GM21717 (cell line): Measurements from ENCODE around the gene N4BP2L2.

Experiments used
- ATAC-seq: cut with Tn5 transposase; IDR thresholded peaks from one replicate; pipeline ENCODE4 v1.9.1; 2021; ENCODE audit warnings: mild to moderate bottlenecking, moderate library complexity; ENCODE audit not compliant: unreplicated experiment

N4BP2L2 gene

DNA sequence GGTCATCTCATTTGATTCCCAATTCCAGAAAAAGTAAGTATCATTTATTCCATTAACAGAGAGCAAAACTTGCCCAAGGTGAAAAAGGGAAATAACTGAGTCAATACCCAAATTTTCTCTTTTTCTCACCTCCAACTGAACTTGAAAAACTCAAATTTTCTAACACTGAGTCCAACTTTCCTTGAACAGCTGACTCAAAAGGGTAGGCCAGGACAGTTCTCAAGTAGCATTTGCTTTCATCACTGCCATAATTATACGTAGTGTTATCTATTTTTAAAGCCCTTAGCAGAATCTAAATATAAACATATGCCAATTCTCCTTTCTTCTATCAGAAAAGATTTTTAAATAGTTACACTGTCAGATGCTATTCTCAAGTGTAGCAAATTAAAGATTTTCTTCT is 3.5 kb downstream of the N4BP2L2 start:
- ATAC-seq: no peak

- ATAC-seq: no peak
These were observed 7.7 kb downstream of the N4BP2L2 start for GRCh38 chr13:32530841-32531253.

DNA sequence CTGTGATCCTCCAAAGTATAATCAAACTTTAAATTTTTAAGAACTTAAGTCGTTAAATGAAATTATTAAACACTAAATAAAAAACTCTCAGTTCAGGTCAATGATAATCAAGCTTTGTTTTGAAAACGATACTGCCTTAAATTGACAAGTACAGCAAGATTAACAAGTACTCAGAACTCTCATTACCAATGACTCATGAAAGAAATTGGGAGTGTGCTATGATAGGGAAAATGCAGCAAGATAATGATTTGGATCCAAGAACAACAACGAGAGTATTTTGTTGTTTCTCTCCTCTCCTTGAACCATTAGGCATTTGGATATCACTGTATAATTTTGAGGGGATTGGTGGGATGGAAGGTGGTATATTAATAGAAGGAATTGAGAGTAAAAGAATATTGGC is 10.2 kb downstream of the N4BP2L2 start:
- no peak for ATAC-seq

DNA sequence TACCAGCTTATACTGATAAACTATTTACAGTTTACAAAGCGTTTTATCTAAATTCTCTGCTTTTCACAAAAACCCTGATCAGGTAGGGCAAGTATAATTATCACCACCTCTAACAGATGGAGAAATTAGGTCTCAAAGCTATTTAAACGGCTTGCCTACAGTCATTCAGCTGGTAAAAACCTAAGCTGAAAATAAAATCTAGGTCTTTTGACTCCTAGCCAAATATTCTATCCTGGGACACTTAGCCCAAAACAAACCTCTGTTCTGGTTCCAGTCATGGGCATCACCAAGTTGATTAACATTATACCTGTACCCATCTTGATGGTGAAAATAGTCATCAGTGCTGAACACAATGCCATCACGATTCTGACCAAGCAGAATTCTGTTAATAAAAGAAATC is 11.4 kb downstream of the N4BP2L2 start:
- ATAC-seq: no peak

DNA sequence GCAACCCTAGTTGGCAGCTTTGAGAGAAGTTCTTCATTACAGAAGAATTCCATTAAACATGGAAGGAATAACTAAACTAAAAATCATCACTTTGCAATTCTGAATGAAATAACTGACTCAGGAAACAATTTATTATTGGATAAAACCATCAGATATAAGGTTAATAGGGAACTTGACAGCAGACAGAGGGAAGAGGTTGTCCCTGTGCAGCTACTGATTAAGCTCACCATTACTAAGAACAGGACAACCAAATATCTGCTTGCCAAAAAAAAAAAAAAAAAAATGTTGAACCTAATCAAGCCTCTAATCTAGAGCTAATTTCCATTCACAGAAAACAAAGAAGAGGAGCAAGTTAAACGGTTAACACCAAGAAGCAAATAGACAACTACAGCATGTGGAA is 12.8 kb downstream of the N4BP2L2 start:
- no peak for ATAC-seq

GRCh38 chr13:32515246-32515645 is 23.3 kb downstream of the N4BP2L2 start:
- no peak for ATAC-seq

- ATAC-seq: no peak
These were observed 27.1 kb downstream of the N4BP2L2 start for GRCh38 chr13:32511482-32511881.

DNA sequence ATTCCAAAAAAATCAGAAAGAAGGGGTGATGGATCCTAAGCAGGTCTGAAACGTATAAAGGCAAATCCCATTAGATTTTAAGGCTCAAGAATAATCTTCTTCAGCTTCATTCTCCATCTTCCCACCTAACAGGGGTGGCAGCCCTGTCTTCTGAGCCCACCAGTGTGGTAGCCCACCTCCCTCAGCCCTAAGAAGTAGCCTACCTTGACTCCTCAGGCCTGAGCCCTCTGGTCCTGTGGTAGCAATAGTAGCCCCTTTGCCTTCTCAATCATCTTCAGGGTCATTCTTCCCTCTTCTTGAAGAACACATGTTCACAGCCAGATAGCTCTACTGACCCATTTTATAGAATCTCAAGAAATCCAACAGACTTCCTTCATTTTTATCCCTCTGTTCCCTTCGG is 33.7 kb downstream of the N4BP2L2 start:
- ATAC-seq: no peak

GRCh38 chr13:32504263-32504662 is 34.3 kb downstream of the N4BP2L2 start:
- no peak for ATAC-seq

GRCh38 chr13:32503727-32504126 is 34.9 kb downstream of the N4BP2L2 start:
- no peak for ATAC-seq

GRCh38 chr13:32501064-32501463 is 37.5 kb downstream of the N4BP2L2 start:
- no peak for ATAC-seq

DNA sequence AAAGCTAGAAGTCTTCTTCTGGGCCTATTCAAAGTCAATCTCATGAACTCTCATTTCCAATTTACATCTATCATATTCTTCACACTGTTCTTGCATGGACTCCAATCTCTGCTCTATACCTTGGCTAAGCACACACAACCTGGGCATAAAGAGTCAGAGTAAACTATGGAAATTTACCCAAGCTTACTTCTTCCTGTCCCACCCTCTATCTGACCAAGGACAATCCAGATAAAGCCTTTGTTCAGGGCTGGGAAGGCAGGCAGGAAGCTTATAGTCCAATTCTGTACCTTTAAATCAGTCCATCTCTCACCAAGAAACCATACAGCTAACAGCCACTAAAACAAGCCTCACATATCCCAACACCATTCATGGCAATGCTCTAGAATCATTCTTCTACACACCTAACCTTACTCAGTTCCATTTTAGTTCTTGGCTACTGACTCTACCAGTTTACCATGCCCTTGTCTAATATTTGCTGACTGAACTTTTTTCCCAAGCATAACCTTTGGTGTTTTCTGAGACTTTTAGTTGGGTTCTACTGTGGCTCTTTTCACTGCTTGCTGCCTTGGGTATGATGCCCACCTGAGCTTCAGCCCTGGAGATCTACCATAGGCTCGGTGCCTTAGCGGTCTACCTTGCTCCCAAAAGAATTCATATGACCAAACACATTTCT is 38.9 kb downstream of the N4BP2L2 start:
- no peak for ATAC-seq

DNA sequence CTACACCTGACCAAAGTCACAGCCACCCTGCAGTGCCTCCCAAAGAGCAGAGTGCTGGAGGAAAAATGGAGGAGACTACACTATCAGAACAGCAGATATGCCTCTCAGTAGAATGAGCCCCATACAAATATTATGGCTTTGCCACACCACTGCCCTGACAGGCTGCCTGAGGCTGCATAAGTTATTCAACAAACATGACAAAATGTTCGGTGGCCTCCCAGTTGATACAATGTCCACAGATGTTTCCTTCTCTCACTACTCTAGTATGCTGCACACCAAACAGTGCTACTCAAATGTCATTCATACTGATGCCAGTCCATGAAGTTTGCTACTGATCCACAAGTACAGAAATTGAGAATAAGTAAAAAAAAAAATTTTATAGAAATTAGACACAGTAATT is 41.0 kb downstream of the N4BP2L2 start:
- ATAC-seq: no peak

- no peak for ATAC-seq
These were observed 41.9 kb downstream of the N4BP2L2 start for GRCh38 chr13:32496599-32497160.

DNA sequence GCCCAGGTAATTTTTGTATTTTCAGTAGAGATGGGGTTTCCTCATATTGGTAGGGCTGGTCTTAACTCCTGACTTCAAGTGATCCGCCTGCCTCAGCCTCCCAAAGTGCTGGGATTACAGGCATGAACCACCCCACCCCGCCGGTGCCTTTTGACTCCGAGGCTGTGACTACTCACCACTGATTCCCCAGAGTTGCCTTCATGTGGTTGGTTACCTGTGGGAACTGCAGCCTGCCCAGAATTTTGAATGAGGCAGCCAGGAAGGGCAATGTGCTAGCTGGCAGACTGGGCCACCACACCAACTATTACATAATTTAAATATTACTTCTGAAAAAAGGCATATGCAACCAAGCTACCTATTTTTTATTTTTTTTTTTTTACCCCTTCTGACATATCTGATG is 42.8 kb downstream of the N4BP2L2 start:
- no peak for ATAC-seq

GRCh38 chr13:32495429-32495828 is 43.2 kb downstream of the N4BP2L2 start:
- ATAC-seq: no peak

DNA sequence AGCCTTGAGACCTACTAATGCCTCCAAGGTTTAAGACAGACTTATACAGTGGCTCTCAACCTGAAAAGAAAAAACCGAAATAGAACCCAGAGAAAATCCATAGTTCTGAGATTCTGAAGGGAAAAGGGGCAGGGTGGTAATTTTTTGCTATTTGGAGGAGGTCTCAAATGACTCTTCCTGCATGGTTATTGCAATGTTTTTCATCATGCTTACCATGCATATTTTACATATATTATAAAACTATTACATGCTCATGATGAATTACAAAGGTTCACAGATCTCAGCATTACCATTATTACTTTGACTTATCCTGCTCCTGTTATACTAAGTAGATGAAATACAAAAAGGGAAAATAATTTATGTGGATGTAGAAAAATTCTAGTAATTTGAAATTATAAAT is 47.6 kb downstream of the N4BP2L2 start:
- no peak for ATAC-seq

DNA sequence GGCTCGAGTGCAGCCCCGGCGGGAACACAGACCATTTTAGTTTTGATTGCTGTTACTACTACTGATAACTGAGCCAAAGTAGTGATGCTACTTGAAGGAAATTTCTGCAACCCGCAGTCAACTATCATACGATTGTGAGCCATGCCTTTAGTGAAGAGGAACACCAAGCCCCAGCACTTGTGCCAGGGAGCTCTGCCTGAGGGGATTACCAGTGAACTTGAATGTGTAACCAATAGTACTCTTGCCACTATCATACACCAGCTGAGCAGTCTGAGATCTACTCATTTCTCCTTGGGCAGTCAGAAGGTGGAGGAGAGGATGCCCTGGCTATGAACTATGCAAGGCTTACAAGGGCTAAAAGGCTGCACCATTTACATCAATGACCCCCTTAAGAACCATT is 61.7 kb downstream of the N4BP2L2 start:
- no peak for ATAC-seq

DNA sequence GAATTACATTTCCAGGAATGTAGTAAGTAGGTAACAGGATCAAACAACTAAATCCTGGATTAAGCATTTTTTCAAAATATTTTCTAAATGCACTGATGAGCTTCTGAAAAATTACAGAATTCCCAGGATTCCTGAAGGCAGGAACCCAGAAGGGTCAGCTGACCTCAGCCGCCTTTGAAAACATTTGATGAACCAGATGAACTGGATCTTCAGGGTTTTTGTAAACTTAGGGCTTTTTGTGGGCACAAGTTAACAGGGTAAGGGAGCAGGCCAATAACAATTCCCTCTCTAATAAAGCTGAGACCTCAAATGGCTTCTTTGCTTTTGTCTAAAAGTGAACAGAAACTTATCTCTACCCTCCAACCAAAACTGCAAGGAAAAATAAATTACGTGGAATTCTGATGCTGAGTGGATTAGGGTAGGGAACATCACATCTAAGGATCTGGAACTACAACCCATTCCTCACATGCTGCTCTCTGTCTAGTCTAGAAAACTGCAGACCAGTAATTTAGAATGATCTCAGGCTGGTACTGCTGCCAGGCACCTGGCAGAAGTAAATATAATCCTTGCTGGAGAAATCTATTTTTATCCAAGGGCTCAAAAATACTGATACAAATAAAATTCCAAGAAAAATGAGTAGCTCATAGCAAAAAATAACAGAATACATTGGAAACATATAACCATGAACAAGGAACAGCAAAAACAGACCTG is 62.4 kb downstream of the N4BP2L2 start:
- ATAC-seq: no peak

DNA sequence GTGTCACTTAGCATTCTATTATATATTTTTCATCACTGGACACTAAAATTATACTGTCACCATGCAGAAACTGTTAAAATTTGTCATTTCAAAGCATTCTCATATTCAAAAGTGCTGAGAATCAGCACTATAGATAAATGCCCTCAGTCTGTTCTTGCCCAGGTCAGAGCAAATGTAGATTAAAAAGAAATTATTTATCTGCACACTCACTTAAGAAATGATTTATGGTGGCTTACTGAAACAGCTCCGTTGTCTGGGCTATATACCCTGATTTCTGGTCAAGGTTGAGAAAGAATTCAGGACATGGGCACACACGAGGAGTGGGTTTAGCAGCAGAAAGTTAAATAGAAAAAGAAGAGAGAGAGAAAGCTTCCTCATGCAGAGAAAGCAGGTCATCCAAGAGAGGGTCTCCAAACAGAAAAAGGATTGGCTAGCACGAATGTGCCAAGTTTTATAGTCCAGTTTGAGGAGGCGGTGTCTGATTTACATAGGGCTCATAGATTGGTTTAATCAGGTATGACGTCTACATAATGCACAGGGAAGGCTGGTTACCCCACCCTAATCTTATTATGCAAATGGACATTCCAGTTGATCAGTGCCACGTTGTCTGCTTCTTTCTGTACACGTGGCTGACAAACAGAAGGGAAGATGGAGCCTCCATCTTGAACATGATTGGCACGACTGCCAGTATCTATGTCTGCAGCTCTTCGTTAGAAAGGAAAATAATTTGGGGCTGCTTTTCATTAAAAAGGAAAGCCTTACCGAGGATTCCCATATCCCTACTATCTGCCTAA is 63.4 kb downstream of the N4BP2L2 start:
- no peak for ATAC-seq

GRCh38 chr13:32473650-32474049 is 64.9 kb downstream of the N4BP2L2 start:
- no peak for ATAC-seq

GRCh38 chr13:32472194-32472621 is 66.4 kb downstream of the N4BP2L2 start:
- ATAC-seq: peak; percentile 90
